ENCODE results near the gene ZSWIM5.

DNA sequence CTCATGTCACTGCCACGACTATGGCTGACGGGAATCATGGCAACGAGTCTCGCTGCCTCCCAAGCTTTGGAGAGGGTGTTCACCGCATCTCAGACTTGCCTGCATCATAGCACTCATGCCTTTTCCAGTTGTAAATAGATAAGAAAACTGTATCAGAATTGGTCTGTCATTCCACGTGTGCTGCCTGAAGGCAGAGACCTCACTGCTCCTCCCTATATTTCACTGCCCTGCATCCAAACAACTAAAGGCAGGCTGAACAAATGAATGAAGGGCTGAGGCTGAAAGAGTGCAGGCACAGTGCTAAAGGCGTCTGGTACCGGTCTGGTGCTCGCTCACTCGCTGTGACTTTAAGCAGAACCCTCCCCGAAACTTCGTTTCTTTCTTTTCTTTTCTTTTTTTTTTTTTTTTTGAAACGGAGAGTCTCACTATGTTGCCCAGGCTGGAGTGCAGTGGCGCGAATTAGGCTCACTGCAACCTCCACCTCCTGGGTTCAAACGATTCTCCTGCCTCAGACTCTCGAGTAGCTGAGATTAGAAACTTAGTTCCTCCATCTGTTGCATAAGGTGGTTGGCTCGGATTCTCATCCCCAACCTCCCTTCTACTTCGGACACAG lies 220.6 kb downstream of the ZSWIM5 start:
- TF ChIP-seq POLR2A (IDR thresholded peaks at IDR 0.05) (no peak), EP300 (IDR thresholded peaks at IDR 0.05) (no peak)
- TF ChIP-seq, protein P1, sequence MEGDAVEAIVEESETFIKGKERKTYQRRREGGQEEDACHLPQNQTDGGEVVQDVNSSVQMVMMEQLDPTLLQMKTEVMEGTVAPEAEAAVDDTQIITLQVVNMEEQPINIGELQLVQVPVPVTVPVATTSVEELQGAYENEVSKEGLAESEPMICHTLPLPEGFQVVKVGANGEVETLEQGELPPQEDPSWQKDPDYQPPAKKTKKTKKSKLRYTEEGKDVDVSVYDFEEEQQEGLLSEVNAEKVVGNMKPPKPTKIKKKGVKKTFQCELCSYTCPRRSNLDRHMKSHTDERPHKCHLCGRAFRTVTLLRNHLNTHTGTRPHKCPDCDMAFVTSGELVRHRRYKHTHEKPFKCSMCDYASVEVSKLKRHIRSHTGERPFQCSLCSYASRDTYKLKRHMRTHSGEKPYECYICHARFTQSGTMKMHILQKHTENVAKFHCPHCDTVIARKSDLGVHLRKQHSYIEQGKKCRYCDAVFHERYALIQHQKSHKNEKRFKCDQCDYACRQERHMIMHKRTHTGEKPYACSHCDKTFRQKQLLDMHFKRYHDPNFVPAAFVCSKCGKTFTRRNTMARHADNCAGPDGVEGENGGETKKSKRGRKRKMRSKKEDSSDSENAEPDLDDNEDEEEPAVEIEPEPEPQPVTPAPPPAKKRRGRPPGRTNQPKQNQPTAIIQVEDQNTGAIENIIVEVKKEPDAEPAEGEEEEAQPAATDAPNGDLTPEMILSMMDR (IDR thresholded peaks at IDR 0.05) = no peak

Measured in tibial nerve (tissue), 4 donors.